Aorta (tissue), 5 donors: ENCODE measurements around the gene TRABD2B. TPM values are rescaled to one million over a fixed set of nuclear protein-coding genes. Genes with fewer than 3 reads are reported as not detected.

Experiments used
- ATAC-seq: fragments of 200-7000 bp; cut with Tn5 transposase; one replicate; pipeline ENCODE4 v1.9.1; 2022; ENCODE audit warnings: moderate library complexity; ENCODE audit not compliant: low FRiP score
- DNase-seq, 2 donors: peaks; one replicate each; pipeline ENCODE4 v3.0.0-alpha.2; 2020
- H3K27ac ChIP-seq, 2 donors: one replicate each; pipeline ENCODE4 v1.5.1; 2013; ENCODE audit warnings: low read length in 2 of 2, mild to moderate bottlenecking in 2 of 2, moderate library complexity in 2 of 2, control low read depth in 1 of 2, inconsistent platforms in 1 of 2, low read depth in 1 of 2
- H3K27me3 ChIP-seq, 2 donors: one replicate each; pipeline ENCODE4 v1.6.1; 2013; ENCODE audit warnings: control low read depth in 1 of 2, low read length in 1 of 2, mild to moderate bottlenecking in 1 of 2, moderate library complexity in 1 of 2; ENCODE audit not compliant: insufficient read depth in 2 of 2, control insufficient read depth in 1 of 2
- H3K36me3 ChIP-seq, 2 donors: one replicate each; pipeline ENCODE4 v1.6.1; 2013; ENCODE audit warnings: control low read depth in 1 of 2, low read length in 1 of 2, mild to moderate bottlenecking in 1 of 2; ENCODE audit not compliant: insufficient read depth in 2 of 2, control insufficient read depth in 1 of 2
- H3K4me1 ChIP-seq, 2 donors: one replicate each; pipeline ENCODE4 v1.6.1; 2013; ENCODE audit warnings: low read length in 2 of 2, control low read depth in 1 of 2, mild to moderate bottlenecking in 1 of 2, moderate library complexity in 1 of 2; ENCODE audit not compliant: insufficient read depth in 2 of 2, control insufficient read depth in 1 of 2
- H3K4me3 ChIP-seq, 2 donors: one replicate each; pipeline ENCODE4 v1.5.1; 2013; ENCODE audit warnings: low read length in 2 of 2, control low read depth in 1 of 2, mild to moderate bottlenecking in 1 of 2
- H3K9me3 ChIP-seq: one replicate; pipeline ENCODE4 v1.6.1; 2013; ENCODE audit warnings: mild to moderate bottlenecking, low read length; ENCODE audit not compliant: control insufficient read depth
- WGBS, 2 donors: extraction: QIAGEN DNeasy Blood & Tissue Kit; methylation state at CpG; one replicate each; pipeline ENCODE4 v1.1.7; 2013; 5-methylcytosine and 5-hydroxymethylcytosine counted together
- intact Hi-C, 2 donors: fragments of 100-400 bp; cut with DNase I; formaldehyde crosslinking; loops; one replicate each; pipeline versions ENCODE4 v1.14.2 to v1.15.0; 2022
- polyA plus RNA-seq, 2 donors: library from polyadenylated mRNA; stranded (reverse); fragments of 200-250 nt; gene quantifications; one replicate each; pipeline ENCODE4 v1.2.3, GENCODE V29; 2013
- total RNA-seq, 2 donors: library from RNA; stranded (reverse); fragmentation: NEBNext Ultra II Directional; extraction: Animal tissue kit (Norgen Biotek cat#: 25700); gene quantifications; one replicate each; pipeline ENCODE4 v1.2.1, GENCODE V29; 2021
- donor health status: healthy with polysubstance abuse.
- donor health status: Bipolar disorder and iron deficiency.
- donor health status: DM: no; HTN: no; CAD: no.
- donor health status: DM: no; HTN: no; CAD: no.
- donor health status: DM: yes; HTN: yes; CAD: no.

Gene TRABD2B
- total and polyA plus RNA-seq, 4 donors, result 6.0 to 13.3 (median 8.5) TPM

GRCh38 chr1:47794081-47794480 is 203.1 kb downstream of the TRABD2B start:
- Histone ChIP-seq H3K36me3 (no peaks in the 10 kb centered on the region), H3K9me3 (no peaks in the 10 kb centered on the region), H3K27ac (no peak overlapping the region), H3K4me1 (no peaks in the 10 kb centered on the region), H3K4me3 (no peak overlapping the region), H3K27me3 (no peaks in the 10 kb centered on the region)
- 75 to 84% methylated on average over 5 of the region's 5 CpGs for WGBS, 2 donors
- no peak for ATAC-seq
- intact Hi-C loops, result no loop called here
- no peak for DNase-seq

DNA sequence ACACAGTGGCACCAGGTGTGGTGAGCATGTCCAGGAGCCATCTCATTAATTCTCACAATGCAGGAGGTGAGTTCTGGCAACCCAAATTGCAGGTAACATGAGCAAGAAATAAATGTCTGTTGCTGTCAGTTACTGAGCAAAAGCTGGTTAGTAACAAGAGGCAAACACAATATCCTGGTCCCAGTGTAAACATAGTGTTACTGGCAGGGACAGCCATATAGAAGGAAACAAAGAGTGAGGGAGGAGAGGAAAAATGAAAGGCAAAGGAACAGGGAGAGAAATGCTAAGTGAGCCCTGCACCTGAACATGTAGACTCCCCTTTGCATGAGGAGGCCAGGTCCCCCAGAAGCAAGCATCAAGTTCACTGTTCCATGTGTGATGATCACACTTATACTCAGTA is 203.6 kb downstream of the TRABD2B start:
- DNase-seq (no peak), ATAC-seq (no peak)
- H3K27ac ChIP-seq, result no peak overlapping the region
- H3K4me3 ChIP-seq, result no peak overlapping the region
- no peaks in the 10 kb centered on the region for H3K36me3 ChIP-seq
- no peaks in the 10 kb centered on the region for H3K9me3 ChIP-seq
- H3K27me3 ChIP-seq, result no peaks in the 10 kb centered on the region
- no peaks in the 10 kb centered on the region for H3K4me1 ChIP-seq
- intact Hi-C loops, result no loop called here

DNA sequence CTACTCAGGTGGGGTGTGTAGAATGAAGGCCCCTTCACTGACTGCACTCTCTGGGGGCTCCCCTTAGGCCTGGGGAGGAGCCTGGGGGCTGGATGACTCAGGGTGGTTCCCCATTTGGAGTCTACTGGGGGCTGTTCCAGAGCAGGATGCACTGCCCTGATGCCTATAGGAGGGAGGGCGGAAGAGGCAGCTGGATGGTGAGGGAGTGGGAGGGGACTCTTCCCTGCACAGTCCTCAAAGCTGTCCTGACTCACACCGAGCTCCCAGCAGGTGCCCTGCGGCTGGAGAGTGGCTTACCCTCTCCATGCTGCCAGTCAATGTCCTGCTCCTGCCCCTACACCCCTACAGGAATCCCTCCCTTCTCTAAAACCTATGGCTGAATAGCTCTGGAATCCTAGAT is 204.4 kb downstream of the TRABD2B start:
- Histone ChIP-seq H3K27ac (no peak overlapping the region), H3K27me3 (no peaks in the 10 kb centered on the region), H3K4me1 (no peaks in the 10 kb centered on the region), H3K4me3 (no peak overlapping the region), H3K9me3 (no peaks in the 10 kb centered on the region), H3K36me3 (no peaks in the 10 kb centered on the region)
- intact Hi-C loops, result no loop called here
- WGBS, 2 donors, result 84 to 93% methylated on average over 3 of the region's 3 CpGs
- ATAC-seq (no peak), DNase-seq (no peak)

DNA sequence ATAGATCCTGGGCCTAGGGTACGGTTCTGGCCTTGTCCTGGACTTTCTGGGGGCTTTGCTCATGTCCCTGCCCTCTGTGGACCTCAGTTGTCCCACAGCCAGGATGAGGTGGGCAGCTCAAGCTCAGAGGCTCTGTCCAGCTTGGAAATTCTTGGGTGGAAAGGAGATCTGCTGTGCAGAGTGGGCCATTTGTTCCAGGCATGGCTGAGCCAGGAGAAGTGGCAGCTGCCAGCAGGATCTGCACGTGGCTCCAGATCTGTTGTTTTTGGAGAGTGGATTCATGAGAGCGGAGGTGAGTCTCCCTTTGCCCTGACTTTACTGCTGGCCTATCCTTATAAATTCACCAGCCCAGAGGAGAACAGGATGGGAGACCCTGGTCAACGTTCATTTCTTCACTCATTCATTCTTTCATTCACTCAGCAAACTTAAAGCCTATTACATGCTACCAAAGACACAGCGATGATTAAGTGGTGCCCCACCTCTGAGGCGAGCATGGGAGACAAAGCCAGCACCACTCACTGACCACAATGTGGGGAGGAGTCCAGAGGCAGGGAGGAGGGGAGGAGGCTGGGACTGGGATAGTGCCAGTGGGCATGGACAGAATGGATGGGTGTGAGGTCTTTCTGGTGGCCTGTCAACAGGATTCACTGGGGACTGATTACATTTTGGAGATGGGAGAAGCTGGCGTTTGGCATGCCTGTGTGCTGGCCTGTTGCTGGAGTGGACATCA is 205.1 kb downstream of the TRABD2B start:
- DNase-seq, result no peak
- ATAC-seq, result peak; percentile 52
- Histone ChIP-seq H3K4me3 (no peak overlapping the region), H3K4me1 (no peaks in the 10 kb centered on the region), H3K27me3 (no peaks in the 10 kb centered on the region), H3K9me3 (no peaks in the 10 kb centered on the region), H3K36me3 (no peaks in the 10 kb centered on the region), H3K27ac (peak overlapping the region in 1 of 2 donors; percentile 2)
- 9 to 23% methylated on average over 7 of the region's 7 CpGs for WGBS, 2 donors
- intact Hi-C loops, result no loop called here

DNA sequence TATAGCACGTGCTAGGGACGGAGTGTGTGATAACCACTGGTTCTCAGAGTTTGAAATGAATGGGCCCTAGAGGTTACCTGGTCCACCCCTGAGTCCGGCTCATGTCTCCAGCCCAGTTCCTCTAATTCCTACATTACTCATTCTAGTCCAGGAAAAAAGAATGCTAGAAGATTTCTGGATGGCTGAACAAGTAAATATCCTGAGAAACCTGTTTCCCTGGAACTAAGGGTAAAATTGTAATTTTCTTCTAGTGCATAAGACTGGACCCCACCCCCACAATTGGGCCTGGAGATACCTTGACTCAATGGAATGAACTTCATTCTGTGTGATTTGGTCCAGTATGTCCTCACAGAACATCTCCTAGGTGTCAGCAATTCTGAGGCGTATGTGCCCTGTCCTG is 208.4 kb downstream of the TRABD2B start:
- intact Hi-C loops, result loop anchor here (5.0 kb wide), 2 partner anchors 109 to 144 kb away; no protein-coding TSS in a partner anchor
- no peaks in the 10 kb centered on the region for H3K36me3 ChIP-seq
- no peaks in the 10 kb centered on the region for H3K4me1 ChIP-seq
- H3K27ac ChIP-seq, result no peak overlapping the region
- no peak for ATAC-seq
- WGBS, 2 donors, result 90 to 94% methylated on average over 4 of the region's 4 CpGs
- no peak for DNase-seq
- no peaks in the 10 kb centered on the region for H3K27me3 ChIP-seq
- no peaks in the 10 kb centered on the region for H3K9me3 ChIP-seq
- no peak overlapping the region for H3K4me3 ChIP-seq

- Histone ChIP-seq H3K9me3 (no peaks in the 10 kb centered on the region), H3K36me3 (no peaks in the 10 kb centered on the region), H3K27ac (no peak overlapping the region), H3K4me1 (no peaks in the 10 kb centered on the region), H3K4me3 (no peak overlapping the region), H3K27me3 (no peaks in the 10 kb centered on the region)
- ATAC-seq, result no peak
- DNase-seq, result no peak
- 96 to 100% methylated on average over 1 of the region's 1 CpG for WGBS, 2 donors
- intact Hi-C loops, result loop anchor here (5.0 kb wide), 2 partner anchors 110 to 145 kb away; no protein-coding TSS in a partner anchor
These were observed 209.6 kb downstream of the TRABD2B start for GRCh38 chr1:47787560-47787959.

DNA sequence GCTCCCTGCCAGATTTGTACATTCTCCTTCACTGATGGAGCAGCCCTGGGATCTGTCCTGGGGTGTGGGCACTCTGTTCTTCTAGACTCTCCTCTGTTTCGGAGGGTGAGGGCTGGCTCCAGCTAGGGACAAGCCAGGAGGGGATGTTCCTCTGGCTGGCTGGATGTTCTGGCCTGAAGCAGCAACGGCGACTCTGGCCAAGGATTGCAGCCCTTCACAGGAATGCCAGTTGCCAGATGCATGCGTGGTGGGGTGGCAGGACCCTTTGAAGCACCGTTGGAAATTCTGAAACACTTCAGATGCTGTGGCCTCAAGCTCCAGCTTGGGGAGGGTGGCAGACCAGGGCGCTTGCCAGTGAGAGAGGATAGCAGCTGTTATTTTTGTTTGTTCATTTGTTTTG is 210.9 kb downstream of the TRABD2B start:
- Histone ChIP-seq H3K27ac (peak overlapping the region in 1 of 2 donors; percentile 73), H3K9me3 (no peaks in the 10 kb centered on the region), H3K27me3 (no peaks in the 10 kb centered on the region), H3K4me1 (peaks cover 0 to 2% of the 10 kb centered on the region in 2 donors), H3K4me3 (no peak overlapping the region), H3K36me3 (no peaks in the 10 kb centered on the region)
- intact Hi-C loops, result loop anchor here (5.0 kb wide), 2 partner anchors 111 to 146 kb away; no protein-coding TSS in a partner anchor
- ATAC-seq, result peak; percentile 4
- 25% methylated on average over 6 of the region's 6 CpGs for WGBS, 2 donors
- no peak for DNase-seq

GRCh38 chr1:47785561-47786271 is 211.5 kb downstream of the TRABD2B start:
- H3K4me1 ChIP-seq, result peaks cover 0 to 2% of the 10 kb centered on the region in 2 donors
- no peaks in the 10 kb centered on the region for H3K27me3 ChIP-seq
- H3K9me3 ChIP-seq, result no peaks in the 10 kb centered on the region
- no peaks in the 10 kb centered on the region for H3K36me3 ChIP-seq
- WGBS, 2 donors, result 31 to 39% methylated on average over 10 of the region's 10 CpGs
- intact Hi-C loops, result loop anchor here (5.0 kb wide), 2 partner anchors 112 to 147 kb away; no protein-coding TSS in a partner anchor
- ATAC-seq (peak; percentile 82), DNase-seq (peak; percentile 58 to 82)
- H3K27ac ChIP-seq, result peak overlapping the region in 1 of 2 donors; percentile 73
- H3K4me3 ChIP-seq, result no peak overlapping the region
